Measurements from ENCODE around the gene TOB1.

DNA sequence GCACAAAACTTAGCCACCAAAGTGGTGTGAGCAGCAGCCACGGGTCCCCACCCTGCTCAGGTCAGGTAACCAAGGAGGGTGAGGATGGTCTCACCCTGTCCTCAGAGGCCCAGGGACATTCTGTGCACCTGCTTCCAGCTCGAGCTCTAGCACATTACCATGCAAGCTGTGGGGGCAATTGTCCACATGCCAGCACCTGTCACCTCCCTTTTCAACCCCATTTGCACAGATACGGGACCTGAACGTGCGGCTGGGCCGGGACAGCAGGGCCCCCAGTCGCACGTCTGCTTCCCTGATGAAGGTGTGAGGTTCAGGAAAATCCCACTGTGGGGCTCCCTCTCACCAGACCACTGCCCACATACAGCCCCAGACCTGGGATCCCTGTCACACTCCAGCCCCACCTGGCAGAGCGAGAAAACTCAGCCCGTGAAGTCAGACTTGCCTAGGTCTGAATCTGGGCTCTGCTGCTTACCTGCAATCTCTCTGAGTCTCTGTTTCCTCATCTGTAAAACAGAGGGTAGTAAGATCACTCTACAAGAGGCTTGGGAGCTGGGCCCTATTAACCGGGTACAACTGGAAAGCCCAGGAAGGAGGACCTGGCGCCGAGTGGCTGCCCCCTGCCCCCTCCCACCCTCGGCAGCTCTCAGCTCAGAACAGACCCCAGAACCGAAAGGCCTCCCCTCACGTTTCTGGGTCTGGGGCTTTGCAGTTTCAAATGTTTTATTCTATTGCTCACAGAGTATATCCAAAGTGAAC is 22.8 kb downstream of the TOB1 start:
- TF ChIP-seq ZFP41 (tag by site-specific recombination; IDR thresholded peaks at IDR 0.05; ENCODE audit: borderline replicate concordance): no peak
- TF ChIP-seq ZNF138 (tag by site-specific recombination; IDR thresholded peaks at IDR 0.05; ENCODE audit: borderline replicate concordance): no peak
- TF ChIP-seq HOXC10 (CRISPR knock-in tag; IDR thresholded peaks at IDR 0.05): no peak
- TF ChIP-seq ZNF274 (IDR thresholded peaks at IDR 0.05; ENCODE audit: low read length): no peak
- no peak for TF ChIP-seq ZNF274 (tag by site-specific recombination; IDR thresholded peaks at IDR 0.05; ENCODE audit: borderline replicate concordance)
- TF ChIP-seq TCF7L2 (IDR thresholded peaks at IDR 0.05; ENCODE audit: borderline replicate concordance, low read depth, low read length): no peak
- TF ChIP-seq ZBTB7A (tag by site-specific recombination; IDR thresholded peaks at IDR 0.05; ENCODE audit: low read depth): no peak
- TF ChIP-seq, protein P1, sequence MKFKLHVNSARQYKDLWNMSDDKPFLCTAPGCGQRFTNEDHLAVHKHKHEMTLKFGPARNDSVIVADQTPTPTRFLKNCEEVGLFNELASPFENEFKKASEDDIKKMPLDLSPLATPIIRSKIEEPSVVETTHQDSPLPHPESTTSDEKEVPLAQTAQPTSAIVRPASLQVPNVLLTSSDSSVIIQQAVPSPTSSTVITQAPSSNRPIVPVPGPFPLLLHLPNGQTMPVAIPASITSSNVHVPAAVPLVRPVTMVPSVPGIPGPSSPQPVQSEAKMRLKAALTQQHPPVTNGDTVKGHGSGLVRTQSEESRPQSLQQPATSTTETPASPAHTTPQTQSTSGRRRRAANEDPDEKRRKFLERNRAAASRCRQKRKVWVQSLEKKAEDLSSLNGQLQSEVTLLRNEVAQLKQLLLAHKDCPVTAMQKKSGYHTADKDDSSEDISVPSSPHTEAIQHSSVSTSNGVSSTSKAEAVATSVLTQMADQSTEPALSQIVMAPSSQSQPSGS (tag by site-specific recombination; IDR thresholded peaks at IDR 0.05; ENCODE audit: low read depth): no peak
- no peak for TF ChIP-seq ZNF664 (tag by site-specific recombination; IDR thresholded peaks at IDR 0.05)
- no peak for TF ChIP-seq ZNF184 (tag by site-specific recombination; IDR thresholded peaks at IDR 0.05)

All from HEK293 (cell line).